ENCODE measurements around the gene MAPK1.
"Not testable (repeated sequence)": the region's sequence is repeated elsewhere in the genome, so short reads cannot be mapped to it uniquely, and the experiment has no call there.

DNA sequence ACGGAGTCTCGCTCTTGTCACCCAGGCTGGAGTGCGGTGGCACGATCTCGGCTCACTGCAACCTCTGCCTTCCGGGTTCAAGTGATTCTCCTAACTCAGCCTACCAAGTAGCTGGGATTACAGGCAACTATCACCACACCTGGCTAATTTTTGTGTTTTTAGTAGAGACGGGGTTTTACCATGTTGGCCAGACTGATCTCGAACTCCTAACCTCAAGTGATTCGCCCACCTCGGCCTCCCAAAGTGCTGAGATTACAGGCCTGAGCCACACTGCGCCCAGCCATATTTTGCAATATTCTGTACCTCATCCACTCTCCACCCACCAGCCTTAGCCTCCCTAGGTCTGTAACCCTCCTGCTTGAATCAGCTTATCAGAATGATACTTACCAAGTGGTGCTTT is 37.8 kb upstream of the MAPK1 start:
- not testable (repeated sequence) for TF ChIP-seq FOXK1 (CRISPR knock-in tag; IDR thresholded peaks at IDR 0.05); ZNF263 (CRISPR knock-in tag; IDR thresholded peaks at IDR 0.05; ENCODE audit: low read depth); CREM (CRISPR knock-in tag; IDR thresholded peaks at IDR 0.05); CTCF (IDR thresholded peaks at IDR 0.05); FOXP1 (CRISPR knock-in tag; IDR thresholded peaks at IDR 0.05; ENCODE audit: borderline replicate concordance); JAZF1 (CRISPR knock-in tag; IDR thresholded peaks at IDR 0.05); TEAD1 (CRISPR knock-in tag; IDR thresholded peaks at IDR 0.05)
- TF ChIP-seq, protein P1, sequence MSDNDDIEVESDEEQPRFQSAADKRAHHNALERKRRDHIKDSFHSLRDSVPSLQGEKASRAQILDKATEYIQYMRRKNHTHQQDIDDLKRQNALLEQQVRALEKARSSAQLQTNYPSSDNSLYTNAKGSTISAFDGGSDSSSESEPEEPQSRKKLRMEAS (CRISPR knock-in tag; IDR thresholded peaks at IDR 0.05) = not testable (repeated sequence)
- TF ChIP-seq, protein P2, sequence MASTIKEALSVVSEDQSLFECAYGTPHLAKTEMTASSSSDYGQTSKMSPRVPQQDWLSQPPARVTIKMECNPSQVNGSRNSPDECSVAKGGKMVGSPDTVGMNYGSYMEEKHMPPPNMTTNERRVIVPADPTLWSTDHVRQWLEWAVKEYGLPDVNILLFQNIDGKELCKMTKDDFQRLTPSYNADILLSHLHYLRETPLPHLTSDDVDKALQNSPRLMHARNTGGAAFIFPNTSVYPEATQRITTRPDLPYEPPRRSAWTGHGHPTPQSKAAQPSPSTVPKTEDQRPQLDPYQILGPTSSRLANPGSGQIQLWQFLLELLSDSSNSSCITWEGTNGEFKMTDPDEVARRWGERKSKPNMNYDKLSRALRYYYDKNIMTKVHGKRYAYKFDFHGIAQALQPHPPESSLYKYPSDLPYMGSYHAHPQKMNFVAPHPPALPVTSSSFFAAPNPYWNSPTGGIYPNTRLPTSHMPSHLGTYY (CRISPR knock-in tag; IDR thresholded peaks at IDR 0.05) = not testable (repeated sequence)
- TF ChIP-seq, protein P3, sequence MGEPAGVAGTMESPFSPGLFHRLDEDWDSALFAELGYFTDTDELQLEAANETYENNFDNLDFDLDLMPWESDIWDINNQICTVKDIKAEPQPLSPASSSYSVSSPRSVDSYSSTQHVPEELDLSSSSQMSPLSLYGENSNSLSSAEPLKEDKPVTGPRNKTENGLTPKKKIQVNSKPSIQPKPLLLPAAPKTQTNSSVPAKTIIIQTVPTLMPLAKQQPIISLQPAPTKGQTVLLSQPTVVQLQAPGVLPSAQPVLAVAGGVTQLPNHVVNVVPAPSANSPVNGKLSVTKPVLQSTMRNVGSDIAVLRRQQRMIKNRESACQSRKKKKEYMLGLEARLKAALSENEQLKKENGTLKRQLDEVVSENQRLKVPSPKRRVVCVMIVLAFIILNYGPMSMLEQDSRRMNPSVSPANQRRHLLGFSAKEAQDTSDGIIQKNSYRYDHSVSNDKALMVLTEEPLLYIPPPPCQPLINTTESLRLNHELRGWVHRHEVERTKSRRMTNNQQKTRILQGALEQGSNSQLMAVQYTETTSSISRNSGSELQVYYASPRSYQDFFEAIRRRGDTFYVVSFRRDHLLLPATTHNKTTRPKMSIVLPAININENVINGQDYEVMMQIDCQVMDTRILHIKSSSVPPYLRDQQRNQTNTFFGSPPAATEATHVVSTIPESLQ (CRISPR knock-in tag; IDR thresholded peaks at IDR 0.05) = not testable (repeated sequence)
- TF ChIP-seq, protein P4, sequence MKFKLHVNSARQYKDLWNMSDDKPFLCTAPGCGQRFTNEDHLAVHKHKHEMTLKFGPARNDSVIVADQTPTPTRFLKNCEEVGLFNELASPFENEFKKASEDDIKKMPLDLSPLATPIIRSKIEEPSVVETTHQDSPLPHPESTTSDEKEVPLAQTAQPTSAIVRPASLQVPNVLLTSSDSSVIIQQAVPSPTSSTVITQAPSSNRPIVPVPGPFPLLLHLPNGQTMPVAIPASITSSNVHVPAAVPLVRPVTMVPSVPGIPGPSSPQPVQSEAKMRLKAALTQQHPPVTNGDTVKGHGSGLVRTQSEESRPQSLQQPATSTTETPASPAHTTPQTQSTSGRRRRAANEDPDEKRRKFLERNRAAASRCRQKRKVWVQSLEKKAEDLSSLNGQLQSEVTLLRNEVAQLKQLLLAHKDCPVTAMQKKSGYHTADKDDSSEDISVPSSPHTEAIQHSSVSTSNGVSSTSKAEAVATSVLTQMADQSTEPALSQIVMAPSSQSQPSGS (CRISPR knock-in tag; IDR thresholded peaks at IDR 0.05; ENCODE audit: borderline replicate concordance, low read depth) = not testable (repeated sequence)
